Body of pancreas (tissue), 4 donors: ENCODE data around the gene OSTN. TPM values are rescaled to one million over a fixed set of nuclear protein-coding genes. Genes with fewer than 3 reads are reported as not detected.

ENCODE experiments used
- ATAC-seq: fragments of 150-250 bp; one replicate; pipeline ENCODE4 v1.9.1; 2016
- DNase-seq, 4 donors: peaks; one replicate each; pipeline ENCODE4 v3.0.0-alpha.2; 2019
- H3K27ac ChIP-seq, 4 donors: fragments of 200-600 bp; sonication (generic); 1 replicate in 3 of 4; 2 replicates in 1 of 4; pipeline versions ENCODE4 v1.5.1 to v1.6.1; 2016 to 2019; ENCODE audit warnings: mild to moderate bottlenecking in 1 of 4, mixed read lengths in 1 of 4, moderate library complexity in 1 of 4
- H3K27me3 ChIP-seq, 2 donors: fragments of 200-600 bp; sonication (generic); one replicate each; pipeline ENCODE4 v1.6.0; 2016; ENCODE audit warnings: mild to moderate bottlenecking in 1 of 2
- H3K36me3 ChIP-seq, 2 donors: fragments of 200-600 bp; sonication (generic); replicated peaks in 1 of 2; 2 replicates each; pipeline ENCODE4 v1.5.1; 2016; ENCODE audit warnings: low read depth in 2 of 2; ENCODE audit not compliant: insufficient read depth in 1 of 2
- H3K4me1 ChIP-seq: fragments of 200-600 bp; sonication (generic); one replicate; pipeline ENCODE4 v1.6.0; 2016
- H3K4me3 ChIP-seq, 2 donors: fragments of 200-600 bp; sonication (generic); 1 replicate in 1 of 2; 2 replicates in 1 of 2; pipeline ENCODE4 v1.5.1; 2016 to 2019
- H3K9me3 ChIP-seq, 3 donors: fragments of 200-600 bp; sonication (generic); 1 replicate in 2 of 3; 2 replicates in 1 of 3; pipeline ENCODE4 v1.5.1; 2016
- POLR2A ChIP-seq, 3 donors: fragments of 450-650 bp; IDR thresholded peaks; one replicate each; pipeline ENCODE4 v1.6.1; 2016; ENCODE audit warnings: antibody characterized with exemption in 3 of 3, mild to moderate bottlenecking in 2 of 3
- WGBS, 2 donors: methylation state at CpG; one replicate each; pipeline ENCODE4 v1.1.5; 2017; 5-methylcytosine and 5-hydroxymethylcytosine counted together
- intact Hi-C: fragments of 100-400 bp; cut with DNase I; formaldehyde crosslinking; loops from one replicate; pipeline ENCODE4 v1.15.1; 2023
- total RNA-seq, 2 donors: library from RNA; depleted of rRNA; stranded (reverse); fragments of >200 nt; gene quantifications; one replicate each; pipeline ENCODE4 v1.1.0, GENCODE V29; 2016
- TF ChIP-seq, protein P1 (sequence below), 7 experiments: fragments of 450-650 bp in 4 of 7; fragments of 200-600 bp in 3 of 7; sonication (generic) in 3 of 7; IDR thresholded peaks; one replicate each; pipeline ENCODE4 v1.5.1; 2016 to 2019; ENCODE audit warnings: antibody characterized with exemption in 7 of 7

Gene OSTN
- total RNA-seq, 2 donors from 2014 or later = not detected

DNA sequence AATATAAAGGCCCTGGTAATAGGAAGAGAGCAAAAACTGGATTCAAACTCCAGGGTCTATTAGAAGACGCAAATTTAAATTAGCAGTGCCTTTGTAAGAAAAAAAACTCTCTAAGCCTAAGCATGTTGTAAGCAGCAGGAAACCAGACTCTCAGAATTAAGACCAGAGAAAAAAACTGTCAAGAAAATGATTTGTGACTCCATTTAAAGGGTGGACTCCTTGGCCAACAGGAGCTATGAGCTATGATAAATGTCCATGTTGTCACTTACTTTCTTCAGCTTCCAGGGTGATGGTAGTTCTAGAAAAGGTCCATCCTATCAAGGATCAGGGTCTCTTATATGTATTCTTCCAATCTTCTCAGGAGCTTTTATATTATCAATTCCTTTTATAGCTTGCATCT lies 95.2 kb downstream of the OSTN start:
- no peak overlapping the region for H3K4me3 ChIP-seq

DNA sequence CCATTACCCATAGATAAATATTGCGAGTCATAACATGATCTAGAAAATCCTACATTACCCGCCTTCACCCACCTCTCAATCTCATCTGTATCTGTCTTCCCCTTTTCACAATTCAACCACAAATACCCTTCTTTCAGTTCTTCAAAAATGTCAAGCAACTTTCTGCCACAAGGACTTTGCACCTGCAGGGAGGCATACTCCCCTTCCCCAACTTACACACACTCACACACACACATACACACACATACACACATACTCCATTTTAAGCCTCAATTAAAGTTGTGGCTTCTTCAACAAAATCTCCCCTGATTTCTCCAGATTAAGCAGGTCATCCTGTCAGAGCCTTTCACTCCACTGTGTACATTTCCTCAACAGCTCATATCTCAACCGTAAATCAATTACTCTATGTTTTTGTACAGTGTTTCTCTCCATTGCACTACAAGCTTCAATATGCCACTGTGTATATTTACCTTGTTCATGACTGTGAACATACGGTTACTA lies 97.0 kb downstream of the OSTN start:
- H3K27me3 ChIP-seq = no peaks in the 10 kb centered on the region
- no peak overlapping the region for H3K27ac ChIP-seq
- no peaks in the 10 kb centered on the region for H3K4me1 ChIP-seq
- peaks cover 0 to under 1% (median 0%) of the 10 kb centered on the region in 3 donors for H3K9me3 ChIP-seq
- WGBS, 2 donors = 45 to 53% methylated on average over 4 of the region's 4 CpGs
- DNase-seq = no peak
- H3K36me3 ChIP-seq = no peaks in the 10 kb centered on the region
- no peak for TF ChIP-seq POLR2A (IDR thresholded peaks at IDR 0.05)
- TF ChIP-seq, protein P1, sequence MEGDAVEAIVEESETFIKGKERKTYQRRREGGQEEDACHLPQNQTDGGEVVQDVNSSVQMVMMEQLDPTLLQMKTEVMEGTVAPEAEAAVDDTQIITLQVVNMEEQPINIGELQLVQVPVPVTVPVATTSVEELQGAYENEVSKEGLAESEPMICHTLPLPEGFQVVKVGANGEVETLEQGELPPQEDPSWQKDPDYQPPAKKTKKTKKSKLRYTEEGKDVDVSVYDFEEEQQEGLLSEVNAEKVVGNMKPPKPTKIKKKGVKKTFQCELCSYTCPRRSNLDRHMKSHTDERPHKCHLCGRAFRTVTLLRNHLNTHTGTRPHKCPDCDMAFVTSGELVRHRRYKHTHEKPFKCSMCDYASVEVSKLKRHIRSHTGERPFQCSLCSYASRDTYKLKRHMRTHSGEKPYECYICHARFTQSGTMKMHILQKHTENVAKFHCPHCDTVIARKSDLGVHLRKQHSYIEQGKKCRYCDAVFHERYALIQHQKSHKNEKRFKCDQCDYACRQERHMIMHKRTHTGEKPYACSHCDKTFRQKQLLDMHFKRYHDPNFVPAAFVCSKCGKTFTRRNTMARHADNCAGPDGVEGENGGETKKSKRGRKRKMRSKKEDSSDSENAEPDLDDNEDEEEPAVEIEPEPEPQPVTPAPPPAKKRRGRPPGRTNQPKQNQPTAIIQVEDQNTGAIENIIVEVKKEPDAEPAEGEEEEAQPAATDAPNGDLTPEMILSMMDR (IDR thresholded peaks at IDR 0.05) = no peak
- H3K4me3 ChIP-seq = no peak overlapping the region
- intact Hi-C loops = no loop called here
- no peak for ATAC-seq

More for the DNA sequence above, 95.2 kb downstream of the OSTN start:
- Histone ChIP-seq H3K9me3 (peaks cover 0 to 3% (median 0%) of the 10 kb centered on the region in 3 donors), H3K27me3 (no peaks in the 10 kb centered on the region), H3K4me1 (no peaks in the 10 kb centered on the region), H3K27ac (no peak overlapping the region), H3K36me3 (no peaks in the 10 kb centered on the region)
- ATAC-seq (no peak), DNase-seq (no peak)
- TF ChIP-seq, protein P1 (IDR thresholded peaks at IDR 0.05) = no peak
- TF ChIP-seq POLR2A (IDR thresholded peaks at IDR 0.05) = no peak
- WGBS, 2 donors = 55 to 79% methylated on average over 1 of the region's 1 CpG
- intact Hi-C loops = no loop called here

DNA sequence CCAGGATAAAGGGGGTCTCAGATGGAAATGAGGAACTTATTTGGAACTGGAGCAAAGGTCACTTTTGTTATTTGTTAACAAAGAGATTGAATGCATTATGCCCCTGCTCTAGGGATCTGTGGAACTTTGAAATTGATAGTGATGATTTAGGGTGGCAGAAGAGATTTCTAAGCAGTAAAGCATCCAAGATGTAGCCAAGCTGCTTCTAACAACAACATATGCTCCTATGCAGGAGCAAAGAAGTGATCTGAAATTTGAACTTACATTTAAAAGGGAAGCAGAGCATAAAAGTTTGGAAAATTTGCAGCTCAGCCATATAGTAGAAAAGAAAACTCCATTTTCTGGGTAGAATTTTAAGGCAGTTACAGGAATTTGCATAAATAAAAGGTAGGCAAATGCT lies 99.8 kb downstream of the OSTN start:
- DNase-seq = no peak
- no peaks in the 10 kb centered on the region for H3K36me3 ChIP-seq
- H3K4me1 ChIP-seq = no peaks in the 10 kb centered on the region
- TF ChIP-seq POLR2A (IDR thresholded peaks at IDR 0.05) = no peak
- TF ChIP-seq, protein P1 (IDR thresholded peaks at IDR 0.05) = no peak
- H3K27ac ChIP-seq = no peak overlapping the region
- H3K9me3 ChIP-seq = no peaks in the 10 kb centered on the region
- ATAC-seq = no peak
- H3K4me3 ChIP-seq = no peak overlapping the region
- intact Hi-C loops = no loop called here
- H3K27me3 ChIP-seq = no peaks in the 10 kb centered on the region

DNA sequence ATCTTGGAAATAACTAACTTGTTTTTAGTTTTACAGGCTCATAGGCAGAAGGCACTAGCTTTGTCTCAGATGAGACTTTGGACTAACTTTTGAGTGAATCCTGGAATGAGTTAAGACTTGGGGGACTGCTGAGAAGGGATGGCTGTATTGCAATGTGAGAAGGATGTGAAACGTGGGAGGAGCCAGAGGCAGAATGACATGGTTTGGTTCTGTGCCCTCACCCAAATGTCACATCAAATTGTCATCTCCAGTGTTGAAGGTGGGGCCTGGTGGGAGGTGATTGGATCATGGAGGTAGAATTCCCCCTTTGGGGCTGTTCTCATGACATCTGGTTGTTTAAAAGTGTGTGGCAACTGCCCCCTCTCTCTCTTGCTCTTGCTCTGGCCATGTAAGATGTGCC lies 101.4 kb downstream of the OSTN start:
- ATAC-seq = no peak
- no peak overlapping the region for H3K4me3 ChIP-seq
- no peaks in the 10 kb centered on the region for H3K36me3 ChIP-seq
- intact Hi-C loops = no loop called here
- no peaks in the 10 kb centered on the region for H3K9me3 ChIP-seq
- H3K27me3 ChIP-seq = no peaks in the 10 kb centered on the region
- H3K27ac ChIP-seq = no peak overlapping the region
- no peaks in the 10 kb centered on the region for H3K4me1 ChIP-seq
- WGBS, 2 donors = 52 to 56% methylated on average over 1 of the region's 1 CpG
- TF ChIP-seq POLR2A (IDR thresholded peaks at IDR 0.05) = no peak
- TF ChIP-seq, protein P1 (IDR thresholded peaks at IDR 0.05) = no peak
- DNase-seq = no peak

DNA sequence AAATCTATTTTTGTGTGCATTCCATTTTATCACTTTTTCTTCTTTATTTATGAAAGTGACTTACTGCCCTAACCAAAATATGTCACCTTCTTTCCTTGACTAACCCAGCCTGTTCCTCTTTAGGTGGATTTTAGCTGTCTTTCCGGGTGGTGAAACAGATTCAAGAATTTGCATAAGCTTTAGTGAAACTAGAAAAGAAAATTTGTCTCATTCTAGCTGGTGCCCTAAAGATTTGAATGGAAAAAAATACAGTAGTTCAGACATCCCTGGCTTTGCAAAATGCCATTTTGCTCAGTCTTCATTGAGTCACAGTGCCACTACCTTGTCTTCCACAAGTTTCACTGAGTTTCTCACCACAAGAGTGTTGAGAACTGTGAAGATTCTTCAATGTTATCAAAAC lies 102.0 kb downstream of the OSTN start:
- no peaks in the 10 kb centered on the region for H3K4me1 ChIP-seq
- no peak overlapping the region for H3K27ac ChIP-seq
- 83 to 93% methylated on average over 1 of the region's 1 CpG for WGBS, 2 donors
- H3K27me3 ChIP-seq = no peaks in the 10 kb centered on the region
- no peak overlapping the region for H3K4me3 ChIP-seq
- intact Hi-C loops = no loop called here
- no peak for DNase-seq
- ATAC-seq = no peak
- no peaks in the 10 kb centered on the region for H3K9me3 ChIP-seq
- H3K36me3 ChIP-seq = no peaks in the 10 kb centered on the region
- no peak for TF ChIP-seq POLR2A (IDR thresholded peaks at IDR 0.05)
- TF ChIP-seq, protein P1 (IDR thresholded peaks at IDR 0.05) = no peak
